Measurements from ENCODE around the gene SLC25A42.

Gene SLC25A42

GRCh38 chr19:19034204-19034624 is 29.6 kb upstream of the SLC25A42 start:
- Histone ChIP-seq H2AFZ (ENCODE audit: low read depth, low read length) (peak overlapping the region; percentile 91), H3K4me1 (ENCODE audit: insufficient read depth, low read length) (peaks cover 11% of the 10 kb centered on the region), H3K36me3 (ENCODE audit: insufficient read depth, low read length) (peaks cover 29% of the 10 kb centered on the region), H3K9me3 (ENCODE audit: low read length) (peaks cover 9% of the 10 kb centered on the region), H3K4me3 (ENCODE audit: low read length) (peak overlapping the region; percentile 61), H3K27me3 (ENCODE audit: insufficient read depth, low read length) (no peaks in the 10 kb centered on the region)

GRCh38 chr19:19039901-19040300 is 23.9 kb upstream of the SLC25A42 start:
- Histone ChIP-seq H3K4me3 (ENCODE audit: low read length) (no peak overlapping the region), H2AFZ (ENCODE audit: low read depth, low read length) (no peak overlapping the region), H3K36me3 (ENCODE audit: insufficient read depth, low read length) (peaks cover 47% of the 10 kb centered on the region), H3K4me1 (ENCODE audit: insufficient read depth, low read length) (no peaks in the 10 kb centered on the region), H3K9me3 (ENCODE audit: low read length) (peaks cover 9% of the 10 kb centered on the region), H3K27me3 (ENCODE audit: insufficient read depth, low read length) (no peaks in the 10 kb centered on the region)

DNA sequence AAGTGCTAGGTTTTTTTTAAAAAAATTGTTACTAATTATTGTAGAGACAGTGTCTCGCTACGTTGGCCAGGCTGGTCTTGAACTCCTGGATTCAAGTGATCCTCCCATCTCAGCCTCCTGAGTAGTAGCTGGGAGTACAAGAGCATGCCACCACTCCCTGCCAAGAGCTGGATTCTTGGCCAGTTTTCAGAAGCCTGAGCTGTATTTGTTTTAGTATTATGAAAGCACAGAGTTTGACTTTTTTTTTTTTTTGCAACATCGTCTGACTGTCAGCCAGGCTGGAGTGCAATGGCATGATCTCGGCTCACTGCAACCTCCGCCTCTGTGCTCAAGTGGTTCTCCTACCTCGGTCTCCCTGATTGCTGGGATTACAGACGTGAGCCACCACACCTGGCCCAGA is 23.4 kb upstream of the SLC25A42 start:
- Histone ChIP-seq H3K36me3 (ENCODE audit: insufficient read depth, low read length) (peaks cover 47% of the 10 kb centered on the region), H2AFZ (ENCODE audit: low read depth, low read length) (no peak overlapping the region), H3K4me1 (ENCODE audit: insufficient read depth, low read length) (no peaks in the 10 kb centered on the region), H3K4me3 (ENCODE audit: low read length) (no peak overlapping the region), H3K9me3 (ENCODE audit: low read length) (peaks cover 9% of the 10 kb centered on the region), H3K27me3 (ENCODE audit: insufficient read depth, low read length) (no peaks in the 10 kb centered on the region)

- H3K36me3 ChIP-seq (ENCODE audit: insufficient read depth, low read length) = peaks cover 50% of the 10 kb centered on the region
- H3K9me3 ChIP-seq (ENCODE audit: low read length) = peaks cover 5% of the 10 kb centered on the region
- H3K27me3 ChIP-seq (ENCODE audit: insufficient read depth, low read length) = no peaks in the 10 kb centered on the region
- H3K4me1 ChIP-seq (ENCODE audit: insufficient read depth, low read length) = no peaks in the 10 kb centered on the region
- H2AFZ ChIP-seq (ENCODE audit: low read depth, low read length) = no peak overlapping the region
- H3K4me3 ChIP-seq (ENCODE audit: low read length) = no peak overlapping the region
These were observed 21.0 kb upstream of the SLC25A42 start for GRCh38 chr19:19042732-19043280.

GRCh38 chr19:19043481-19043880 is 20.3 kb upstream of the SLC25A42 start:
- Histone ChIP-seq H3K36me3 (ENCODE audit: insufficient read depth, low read length) (peaks cover 48% of the 10 kb centered on the region), H3K27me3 (ENCODE audit: insufficient read depth, low read length) (no peaks in the 10 kb centered on the region), H2AFZ (ENCODE audit: low read depth, low read length) (no peak overlapping the region), H3K4me1 (ENCODE audit: insufficient read depth, low read length) (no peaks in the 10 kb centered on the region), H3K4me3 (ENCODE audit: low read length) (no peak overlapping the region), H3K9me3 (ENCODE audit: low read length) (no peaks in the 10 kb centered on the region)

DNA sequence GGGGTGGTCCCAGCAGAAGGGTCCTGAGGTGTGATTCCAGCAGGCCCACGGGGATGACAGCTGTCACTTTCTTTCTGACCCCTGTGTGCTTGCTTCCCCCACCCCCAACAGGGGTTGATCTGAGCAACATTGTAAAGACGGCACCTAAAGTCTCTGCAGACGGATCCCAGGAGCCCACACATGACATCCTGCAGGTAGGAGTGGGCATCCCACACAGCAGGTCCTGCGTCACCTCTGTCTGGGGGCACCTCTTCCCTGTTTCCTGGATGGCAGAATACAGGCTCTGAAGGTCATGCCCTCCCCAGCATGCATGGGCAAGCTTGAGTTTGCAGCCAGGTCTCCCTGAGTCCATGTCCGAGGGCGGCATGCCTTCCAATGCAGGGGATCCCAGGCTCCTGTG is 19.9 kb upstream of the SLC25A42 start:
- Histone ChIP-seq H2AFZ (ENCODE audit: low read depth, low read length) (no peak overlapping the region), H3K27me3 (ENCODE audit: insufficient read depth, low read length) (no peaks in the 10 kb centered on the region), H3K4me1 (ENCODE audit: insufficient read depth, low read length) (no peaks in the 10 kb centered on the region), H3K9me3 (ENCODE audit: low read length) (no peaks in the 10 kb centered on the region), H3K4me3 (ENCODE audit: low read length) (no peak overlapping the region), H3K36me3 (ENCODE audit: insufficient read depth, low read length) (peaks cover 48% of the 10 kb centered on the region)

DNA sequence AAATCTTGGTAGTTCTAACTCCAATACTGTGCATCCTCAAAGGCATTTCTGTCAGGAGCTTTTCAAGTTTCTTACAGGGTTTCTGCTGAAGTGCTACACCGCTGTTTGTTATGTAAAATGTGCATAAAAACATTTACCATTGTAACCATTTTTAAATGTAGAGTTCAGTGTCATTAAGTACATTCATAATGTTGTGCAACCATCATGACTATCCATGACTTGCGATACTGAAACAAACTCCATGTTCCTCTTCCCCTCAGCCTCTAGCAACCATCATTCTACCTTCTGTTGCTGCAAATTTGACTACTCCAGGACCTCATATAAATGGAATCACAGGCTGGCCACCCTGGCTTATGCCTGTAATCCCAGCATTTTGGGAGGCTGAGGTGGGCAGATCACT is 14.4 kb upstream of the SLC25A42 start:
- Histone ChIP-seq H3K4me1 (ENCODE audit: insufficient read depth, low read length) (no peaks in the 10 kb centered on the region), H3K36me3 (ENCODE audit: insufficient read depth, low read length) (peaks cover 53% of the 10 kb centered on the region), H3K4me3 (ENCODE audit: low read length) (no peak overlapping the region), H2AFZ (ENCODE audit: low read depth, low read length) (no peak overlapping the region), H3K9me3 (ENCODE audit: low read length) (no peaks in the 10 kb centered on the region), H3K27me3 (ENCODE audit: insufficient read depth, low read length) (no peaks in the 10 kb centered on the region)

DNA sequence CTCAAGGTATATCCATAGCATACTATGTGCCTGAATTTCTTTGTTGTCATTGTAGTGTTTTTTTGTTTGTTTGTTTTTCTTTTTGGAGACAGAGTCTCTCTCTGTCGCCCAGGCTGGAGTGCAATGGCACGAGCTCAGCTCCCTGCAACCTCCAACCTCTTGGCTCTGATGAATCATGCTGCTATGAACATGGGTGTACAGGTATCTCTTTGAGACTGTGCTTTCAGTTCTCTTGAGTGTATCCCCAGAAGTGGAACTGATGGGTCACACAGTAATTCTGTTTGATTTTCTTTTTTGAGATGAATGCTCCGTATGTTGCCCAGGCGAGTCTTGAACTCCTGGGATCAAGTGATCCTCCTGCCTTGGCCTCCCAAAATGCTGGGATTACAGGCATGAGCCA is 13.7 kb upstream of the SLC25A42 start:
- Histone ChIP-seq H2AFZ (ENCODE audit: low read depth, low read length) (no peak overlapping the region), H3K4me1 (ENCODE audit: insufficient read depth, low read length) (no peaks in the 10 kb centered on the region), H3K9me3 (ENCODE audit: low read length) (no peaks in the 10 kb centered on the region), H3K27me3 (ENCODE audit: insufficient read depth, low read length) (no peaks in the 10 kb centered on the region), H3K36me3 (ENCODE audit: insufficient read depth, low read length) (peaks cover 57% of the 10 kb centered on the region), H3K4me3 (ENCODE audit: low read length) (no peak overlapping the region)

DNA sequence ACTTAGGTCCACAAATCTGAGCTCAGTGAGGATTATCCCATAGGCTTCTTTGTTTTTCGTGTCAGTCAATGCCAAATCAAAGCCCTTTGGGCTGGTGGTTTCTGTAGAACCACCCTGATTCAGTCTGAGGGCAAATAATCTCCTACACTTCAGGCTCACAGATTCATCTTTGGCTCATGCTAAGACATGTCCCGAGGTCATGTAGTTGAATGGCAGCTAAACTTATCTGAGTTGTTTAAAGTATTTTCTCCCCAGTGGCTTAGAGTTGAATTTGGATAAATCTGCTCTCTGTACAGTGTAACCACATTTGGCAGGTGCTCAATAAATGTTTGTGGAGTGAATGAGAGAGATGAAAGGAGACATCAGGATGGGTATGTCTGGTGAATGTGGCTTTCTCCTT is 13.1 kb upstream of the SLC25A42 start:
- H3K9me3 ChIP-seq (ENCODE audit: low read length) = no peaks in the 10 kb centered on the region
- H3K4me1 ChIP-seq (ENCODE audit: insufficient read depth, low read length) = no peaks in the 10 kb centered on the region
- H3K27me3 ChIP-seq (ENCODE audit: insufficient read depth, low read length) = no peaks in the 10 kb centered on the region
- peaks cover 62% of the 10 kb centered on the region for H3K36me3 ChIP-seq (ENCODE audit: insufficient read depth, low read length)
- no peak overlapping the region for H3K4me3 ChIP-seq (ENCODE audit: low read length)
- H2AFZ ChIP-seq (ENCODE audit: low read depth, low read length) = no peak overlapping the region

DNA sequence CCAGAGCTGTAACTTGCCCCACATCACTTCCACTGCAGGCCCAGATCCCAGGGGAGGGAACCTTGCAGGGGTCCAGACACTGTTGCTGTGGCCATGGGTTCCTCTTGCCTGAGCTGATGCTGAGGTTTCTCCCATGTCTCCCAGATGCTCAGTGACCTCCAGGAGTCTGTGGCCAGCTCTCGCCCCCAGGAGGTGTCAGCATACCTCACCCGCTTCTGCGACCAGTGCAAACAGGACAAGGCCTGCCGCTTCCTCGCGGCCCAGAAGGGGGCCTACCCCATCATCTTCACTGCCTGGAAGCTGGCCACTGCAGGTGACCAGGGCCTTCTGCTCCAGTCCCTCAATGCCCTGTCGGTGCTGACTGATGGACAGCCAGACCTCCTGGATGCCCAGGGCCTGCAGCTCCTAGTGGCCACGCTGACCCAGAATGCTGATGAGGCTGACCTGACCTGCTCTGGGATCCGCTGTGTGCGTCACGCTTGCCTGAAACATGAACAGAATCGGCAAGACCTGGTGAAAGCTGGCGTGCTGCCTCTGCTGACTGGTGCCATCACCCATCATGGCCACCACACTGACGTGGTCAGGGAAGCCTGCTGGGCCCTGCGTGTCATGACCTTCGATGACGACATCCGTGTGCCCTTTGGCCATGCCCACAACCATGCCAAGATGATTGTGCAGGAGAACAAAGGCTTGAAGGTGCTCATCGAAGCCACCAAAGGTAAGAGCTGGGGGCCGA is 12.1 kb upstream of the SLC25A42 start:
- H3K4me1 ChIP-seq (ENCODE audit: insufficient read depth, low read length) = no peaks in the 10 kb centered on the region
- H3K9me3 ChIP-seq (ENCODE audit: low read length) = no peaks in the 10 kb centered on the region
- no peaks in the 10 kb centered on the region for H3K27me3 ChIP-seq (ENCODE audit: insufficient read depth, low read length)
- H3K4me3 ChIP-seq (ENCODE audit: low read length) = no peak overlapping the region
- H3K36me3 ChIP-seq (ENCODE audit: insufficient read depth, low read length) = peaks cover 64% of the 10 kb centered on the region
- H2AFZ ChIP-seq (ENCODE audit: low read depth, low read length) = no peak overlapping the region

DNA sequence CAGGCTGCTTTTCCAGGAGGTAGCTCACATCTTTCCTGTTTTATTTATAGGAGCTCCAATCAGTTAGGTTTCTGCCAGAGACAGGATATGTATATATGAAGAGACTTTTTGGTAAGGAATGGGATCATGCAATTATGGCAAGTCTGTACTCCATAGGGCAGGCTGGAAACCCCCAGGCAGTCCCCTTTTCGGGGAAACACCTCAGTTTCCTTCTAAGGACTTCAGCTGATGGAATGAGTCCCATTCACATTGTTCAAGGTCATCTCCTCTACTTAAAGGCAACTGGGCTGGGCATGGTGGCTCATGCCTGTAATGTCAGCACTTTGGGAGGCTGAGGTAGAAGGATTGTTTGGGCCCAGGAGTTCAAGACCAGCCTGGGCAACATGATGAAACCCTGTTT is 10.9 kb upstream of the SLC25A42 start:
- Histone ChIP-seq H3K4me3 (ENCODE audit: low read length) (no peak overlapping the region), H3K36me3 (ENCODE audit: insufficient read depth, low read length) (peaks cover 68% of the 10 kb centered on the region), H3K27me3 (ENCODE audit: insufficient read depth, low read length) (no peaks in the 10 kb centered on the region), H3K9me3 (ENCODE audit: low read length) (no peaks in the 10 kb centered on the region), H2AFZ (ENCODE audit: low read depth, low read length) (no peak overlapping the region), H3K4me1 (ENCODE audit: insufficient read depth, low read length) (no peaks in the 10 kb centered on the region)

GRCh38 chr19:19053508-19054314 is 10.1 kb upstream of the SLC25A42 start:
- no peak overlapping the region for H2AFZ ChIP-seq (ENCODE audit: low read depth, low read length)
- H3K27me3 ChIP-seq (ENCODE audit: insufficient read depth, low read length) = no peaks in the 10 kb centered on the region
- H3K4me1 ChIP-seq (ENCODE audit: insufficient read depth, low read length) = no peaks in the 10 kb centered on the region
- no peak overlapping the region for H3K4me3 ChIP-seq (ENCODE audit: low read length)
- no peaks in the 10 kb centered on the region for H3K9me3 ChIP-seq (ENCODE audit: low read length)
- peaks cover 67% of the 10 kb centered on the region for H3K36me3 ChIP-seq (ENCODE audit: insufficient read depth, low read length)

- Histone ChIP-seq H3K4me3 (ENCODE audit: low read length) (no peak overlapping the region), H3K27me3 (ENCODE audit: insufficient read depth, low read length) (no peaks in the 10 kb centered on the region), H2AFZ (ENCODE audit: low read depth, low read length) (no peak overlapping the region), H3K4me1 (ENCODE audit: insufficient read depth, low read length) (no peaks in the 10 kb centered on the region), H3K9me3 (ENCODE audit: low read length) (no peaks in the 10 kb centered on the region), H3K36me3 (ENCODE audit: insufficient read depth, low read length) (peaks cover 62% of the 10 kb centered on the region)
These were observed 9.4 kb upstream of the SLC25A42 start for GRCh38 chr19:19054315-19054938.

Measured in neuron (in vitro differentiated cells).